Stomach (tissue), 4 donors: ENCODE measurements around the gene SEC24C.

Experiments
- CTCF ChIP-seq, 7 experiments: fragments of 450-650 bp in 4 of 7; fragments of 200-600 bp in 3 of 7; sonication (generic) in 3 of 7; IDR thresholded peaks; one replicate each; pipeline ENCODE4 v1.5.1; 2016 to 2019; ENCODE audit warnings: antibody characterized with exemption in 7 of 7, control low read depth in 2 of 7, mild to moderate bottlenecking in 1 of 7
- EP300 ChIP-seq: sonication (generic); formaldehyde crosslinking; IDR thresholded peaks from one replicate; pipeline ENCODE4 v1.6.1; 2017; ENCODE audit warnings: antibody characterized with exemption
- POLR2A ChIP-seq, 4 donors: fragments of 450-650 bp; IDR thresholded peaks; one replicate each; pipeline ENCODE4 v1.6.1; 2016; ENCODE audit warnings: antibody characterized with exemption in 4 of 4, control low read depth in 2 of 4, mild to moderate bottlenecking in 1 of 4, moderate library complexity in 1 of 4
- POLR2AphosphoS5 ChIP-seq, 3 donors: sonication (generic); formaldehyde crosslinking; IDR thresholded peaks; one replicate each; pipeline ENCODE4 v1.6.1; 2016; ENCODE audit warnings: antibody characterized with exemption in 3 of 3

GRCh38 chr10:73744664-73744975, 448 bp downstream of the SEC24C start:
- TF ChIP-seq CTCF (IDR thresholded peaks at IDR 0.05) (no peak), POLR2A (IDR thresholded peaks at IDR 0.05) (no peak), POLR2AphosphoS5 (IDR thresholded peaks at IDR 0.05) (no peak), EP300 (no peak)
